ENCODE results near the gene ABLIM1. TPM values are rescaled to one million over a fixed set of nuclear protein-coding genes. Genes with fewer than 3 reads are reported as not detected.

The ABLIM1 gene
- total and polyA plus RNA-seq, 10 of the 15 experiments (the other 5 are each of a cell fraction or from before 2014, with no cell fraction given) = 14.2 to 50.5 (median 28.1) TPM

DNA sequence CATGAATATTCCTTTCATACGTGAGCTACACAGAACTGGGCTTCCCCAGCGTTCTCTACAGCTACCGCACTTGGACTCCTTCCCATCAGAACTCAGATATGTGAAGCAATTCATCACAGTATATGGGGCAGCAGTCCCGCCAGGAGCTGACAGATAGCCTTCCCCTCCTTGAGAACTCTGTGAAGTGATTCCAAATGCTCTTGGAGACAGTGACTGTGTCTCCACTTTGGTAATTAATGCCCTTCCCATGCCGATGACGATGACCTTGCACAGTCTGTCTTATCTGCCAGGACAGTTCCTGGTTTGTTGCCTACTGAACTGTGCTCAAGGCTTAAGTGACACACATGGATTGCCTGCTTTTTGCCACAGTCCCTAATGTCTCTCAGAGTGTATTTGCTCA lies 178.8 kb downstream of the ABLIM1 start (continued):
- TF ChIP-seq, protein P1, sequence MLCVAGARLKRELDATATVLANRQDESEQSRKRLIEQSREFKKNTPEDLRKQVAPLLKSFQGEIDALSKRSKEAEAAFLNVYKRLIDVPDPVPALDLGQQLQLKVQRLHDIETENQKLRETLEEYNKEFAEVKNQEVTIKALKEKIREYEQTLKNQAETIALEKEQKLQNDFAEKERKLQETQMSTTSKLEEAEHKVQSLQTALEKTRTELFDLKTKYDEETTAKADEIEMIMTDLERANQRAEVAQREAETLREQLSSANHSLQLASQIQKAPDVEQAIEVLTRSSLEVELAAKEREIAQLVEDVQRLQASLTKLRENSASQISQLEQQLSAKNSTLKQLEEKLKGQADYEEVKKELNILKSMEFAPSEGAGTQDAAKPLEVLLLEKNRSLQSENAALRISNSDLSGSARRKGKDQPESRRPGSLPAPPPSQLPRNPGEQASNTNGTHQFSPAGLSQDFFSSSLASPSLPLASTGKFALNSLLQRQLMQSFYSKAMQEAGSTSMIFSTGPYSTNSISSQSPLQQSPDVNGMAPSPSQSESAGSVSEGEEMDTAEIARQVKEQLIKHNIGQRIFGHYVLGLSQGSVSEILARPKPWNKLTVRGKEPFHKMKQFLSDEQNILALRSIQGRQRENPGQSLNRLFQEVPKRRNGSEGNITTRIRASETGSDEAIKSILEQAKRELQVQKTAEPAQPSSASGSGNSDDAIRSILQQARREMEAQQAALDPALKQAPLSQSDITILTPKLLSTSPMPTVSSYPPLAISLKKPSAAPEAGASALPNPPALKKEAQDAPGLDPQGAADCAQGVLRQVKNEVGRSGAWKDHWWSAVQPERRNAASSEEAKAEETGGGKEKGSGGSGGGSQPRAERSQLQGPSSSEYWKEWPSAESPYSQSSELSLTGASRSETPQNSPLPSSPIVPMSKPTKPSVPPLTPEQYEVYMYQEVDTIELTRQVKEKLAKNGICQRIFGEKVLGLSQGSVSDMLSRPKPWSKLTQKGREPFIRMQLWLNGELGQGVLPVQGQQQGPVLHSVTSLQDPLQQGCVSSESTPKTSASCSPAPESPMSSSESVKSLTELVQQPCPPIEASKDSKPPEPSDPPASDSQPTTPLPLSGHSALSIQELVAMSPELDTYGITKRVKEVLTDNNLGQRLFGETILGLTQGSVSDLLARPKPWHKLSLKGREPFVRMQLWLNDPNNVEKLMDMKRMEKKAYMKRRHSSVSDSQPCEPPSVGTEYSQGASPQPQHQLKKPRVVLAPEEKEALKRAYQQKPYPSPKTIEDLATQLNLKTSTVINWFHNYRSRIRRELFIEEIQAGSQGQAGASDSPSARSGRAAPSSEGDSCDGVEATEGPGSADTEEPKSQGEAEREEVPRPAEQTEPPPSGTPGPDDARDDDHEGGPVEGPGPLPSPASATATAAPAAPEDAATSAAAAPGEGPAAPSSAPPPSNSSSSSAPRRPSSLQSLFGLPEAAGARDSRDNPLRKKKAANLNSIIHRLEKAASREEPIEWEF (IDR thresholded peaks at IDR 0.05; ENCODE audit: insufficient replicate concordance, low read depth, low read length) = no peak
- TF ChIP-seq SMARCA5 (IDR thresholded peaks at IDR 0.05) (no peak), ASH2L (IDR thresholded peaks at IDR 0.05; ENCODE audit: borderline replicate concordance, low read depth) (no peak), SMC3 (IDR thresholded peaks at IDR 0.05; ENCODE audit: borderline replicate concordance, low read length) (no peak)
- TF ChIP-seq, protein P2, sequence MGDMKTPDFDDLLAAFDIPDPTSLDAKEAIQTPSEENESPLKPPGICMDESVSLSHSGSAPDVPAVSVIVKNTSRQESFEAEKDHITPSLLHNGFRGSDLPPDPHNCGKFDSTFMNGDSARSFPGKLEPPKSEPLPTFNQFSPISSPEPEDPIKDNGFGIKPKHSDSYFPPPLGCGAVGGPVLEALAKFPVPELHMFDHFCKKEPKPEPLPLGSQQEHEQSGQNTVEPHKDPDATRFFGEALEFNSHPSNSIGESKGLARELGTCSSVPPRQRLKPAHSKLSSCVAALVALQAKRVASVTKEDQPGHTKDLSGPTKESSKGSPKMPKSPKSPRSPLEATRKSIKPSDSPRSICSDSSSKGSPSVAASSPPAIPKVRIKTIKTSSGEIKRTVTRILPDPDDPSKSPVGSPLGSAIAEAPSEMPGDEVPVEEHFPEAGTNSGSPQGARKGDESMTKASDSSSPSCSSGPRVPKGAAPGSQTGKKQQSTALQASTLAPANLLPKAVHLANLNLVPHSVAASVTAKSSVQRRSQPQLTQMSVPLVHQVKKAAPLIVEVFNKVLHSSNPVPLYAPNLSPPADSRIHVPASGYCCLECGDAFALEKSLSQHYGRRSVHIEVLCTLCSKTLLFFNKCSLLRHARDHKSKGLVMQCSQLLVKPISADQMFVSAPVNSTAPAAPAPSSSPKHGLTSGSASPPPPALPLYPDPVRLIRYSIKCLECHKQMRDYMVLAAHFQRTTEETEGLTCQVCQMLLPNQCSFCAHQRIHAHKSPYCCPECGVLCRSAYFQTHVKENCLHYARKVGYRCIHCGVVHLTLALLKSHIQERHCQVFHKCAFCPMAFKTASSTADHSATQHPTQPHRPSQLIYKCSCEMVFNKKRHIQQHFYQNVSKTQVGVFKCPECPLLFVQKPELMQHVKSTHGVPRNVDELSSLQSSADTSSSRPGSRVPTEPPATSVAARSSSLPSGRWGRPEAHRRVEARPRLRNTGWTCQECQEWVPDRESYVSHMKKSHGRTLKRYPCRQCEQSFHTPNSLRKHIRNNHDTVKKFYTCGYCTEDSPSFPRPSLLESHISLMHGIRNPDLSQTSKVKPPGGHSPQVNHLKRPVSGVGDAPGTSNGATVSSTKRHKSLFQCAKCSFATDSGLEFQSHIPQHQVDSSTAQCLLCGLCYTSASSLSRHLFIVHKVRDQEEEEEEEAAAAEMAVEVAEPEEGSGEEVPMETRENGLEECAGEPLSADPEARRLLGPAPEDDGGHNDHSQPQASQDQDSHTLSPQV (IDR thresholded peaks at IDR 0.05) = no peak
